Parathyroid adenoma (tissue), 2 donors: ENCODE data around the gene TCAF1.
A peak's percentile ranks its signal among the peaks of the same experiment; 100 is the strongest.

Experiments used
- H2AFZ ChIP-seq: fragments of 300-600 bp; sonication (generic); one replicate; pipeline ENCODE4 v1.7.0; 2017; ENCODE audit warnings: antibody characterized with exemption, mild to moderate bottlenecking
- H3K27ac ChIP-seq: fragments of 300-600 bp; sonication (generic); one replicate; pipeline ENCODE4 v1.7.0; 2017
- H3K27me3 ChIP-seq: fragments of 300-600 bp; sonication (generic); one replicate; pipeline ENCODE4 v1.7.0; 2017; ENCODE audit warnings: low read length; ENCODE audit not compliant: control insufficient read depth, insufficient read depth
- H3K36me3 ChIP-seq: fragments of 300-600 bp; sonication (generic); one replicate; pipeline ENCODE4 v1.7.0; 2017; ENCODE audit warnings: low read length; ENCODE audit not compliant: control insufficient read depth, insufficient read depth
- H3K4me1 ChIP-seq: fragments of 300-600 bp; sonication (generic); one replicate; pipeline ENCODE4 v1.7.0; 2017; ENCODE audit warnings: control low read depth
- H3K4me2 ChIP-seq: fragments of 300-600 bp; sonication (generic); one replicate; pipeline ENCODE4 v1.7.0; 2017; ENCODE audit warnings: low read length
- H3K4me3 ChIP-seq: fragments of 300-600 bp; sonication (generic); one replicate; pipeline ENCODE4 v1.7.0; 2017; ENCODE audit warnings: low read depth, low read length
- H3K79me2 ChIP-seq: fragments of 300-600 bp; sonication (generic); one replicate; pipeline ENCODE4 v1.7.0; 2017; ENCODE audit warnings: control low read depth
- H3K9ac ChIP-seq: fragments of 300-600 bp; sonication (generic); one replicate; pipeline ENCODE4 v1.7.0; 2017; ENCODE audit warnings: mild to moderate bottlenecking
- H3K9me3 ChIP-seq: fragments of 300-600 bp; sonication (generic); one replicate; pipeline ENCODE4 v1.7.0; 2017; ENCODE audit warnings: low read length; ENCODE audit not compliant: control insufficient read depth
- TF ChIP-seq, protein P1 (sequence below): fragments of 300-600 bp; sonication (generic); IDR thresholded peaks from one replicate; pipeline ENCODE4 v1.7.0; 2017; ENCODE audit warnings: antibody characterized with exemption, mild to moderate bottlenecking
- donor health status: primary hyperparathyroidism.

TCAF1 gene, protein sequence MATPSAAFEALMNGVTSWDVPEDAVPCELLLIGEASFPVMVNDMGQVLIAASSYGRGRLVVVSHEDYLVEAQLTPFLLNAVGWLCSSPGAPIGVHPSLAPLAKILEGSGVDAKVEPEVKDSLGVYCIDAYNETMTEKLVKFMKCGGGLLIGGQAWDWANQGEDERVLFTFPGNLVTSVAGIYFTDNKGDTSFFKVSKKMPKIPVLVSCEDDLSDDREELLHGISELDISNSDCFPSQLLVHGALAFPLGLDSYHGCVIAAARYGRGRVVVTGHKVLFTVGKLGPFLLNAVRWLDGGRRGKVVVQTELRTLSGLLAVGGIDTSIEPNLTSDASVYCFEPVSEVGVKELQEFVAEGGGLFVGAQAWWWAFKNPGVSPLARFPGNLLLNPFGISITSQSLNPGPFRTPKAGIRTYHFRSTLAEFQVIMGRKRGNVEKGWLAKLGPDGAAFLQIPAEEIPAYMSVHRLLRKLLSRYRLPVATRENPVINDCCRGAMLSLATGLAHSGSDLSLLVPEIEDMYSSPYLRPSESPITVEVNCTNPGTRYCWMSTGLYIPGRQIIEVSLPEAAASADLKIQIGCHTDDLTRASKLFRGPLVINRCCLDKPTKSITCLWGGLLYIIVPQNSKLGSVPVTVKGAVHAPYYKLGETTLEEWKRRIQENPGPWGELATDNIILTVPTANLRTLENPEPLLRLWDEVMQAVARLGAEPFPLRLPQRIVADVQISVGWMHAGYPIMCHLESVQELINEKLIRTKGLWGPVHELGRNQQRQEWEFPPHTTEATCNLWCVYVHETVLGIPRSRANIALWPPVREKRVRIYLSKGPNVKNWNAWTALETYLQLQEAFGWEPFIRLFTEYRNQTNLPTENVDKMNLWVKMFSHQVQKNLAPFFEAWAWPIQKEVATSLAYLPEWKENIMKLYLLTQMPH

DNA sequence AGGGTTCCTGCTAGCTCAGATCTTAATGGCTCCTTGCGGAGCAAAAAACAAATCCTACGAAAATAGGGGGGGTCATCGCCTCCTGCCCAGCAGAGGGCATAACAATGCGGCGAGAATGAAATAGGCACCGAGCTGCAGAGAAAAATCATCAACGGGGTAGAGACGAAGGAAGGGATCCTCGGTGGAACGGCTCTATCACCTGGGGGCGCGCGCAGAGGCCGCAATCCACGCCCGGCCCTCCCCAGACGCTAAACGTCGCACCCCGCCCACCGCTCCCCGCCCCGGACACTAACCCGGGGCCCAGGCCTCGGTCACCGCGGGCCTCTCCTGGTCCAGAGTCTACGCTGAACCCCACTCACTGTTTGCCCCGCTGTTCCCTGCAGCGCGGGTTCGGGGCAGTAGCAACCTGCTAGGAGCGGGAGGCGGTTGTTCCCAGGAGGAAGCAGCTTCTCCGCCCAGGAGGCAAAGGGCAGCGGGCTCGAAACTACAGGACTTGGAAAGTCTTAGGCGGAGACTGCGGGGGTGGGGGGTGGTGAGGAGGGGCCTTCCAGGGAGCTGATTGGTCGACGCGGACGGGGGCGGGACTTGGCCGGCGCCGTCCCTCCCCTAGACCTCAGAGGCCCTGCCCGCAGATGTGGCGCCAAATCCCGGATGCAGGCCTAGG lies at the start of gene TCAF1:
Gene TCAF1, minus strand, starts transcription at position 509 of the 664 bp plus-strand sequence. CDS start 25,568 bp downstream, outside the sequence.
- Histone ChIP-seq H2AFZ (peak within 1 kb of the TSS; percentile 99), H3K4me1 (no peaks in the 10 kb centered on the region)
- TF ChIP-seq, protein P1, sequence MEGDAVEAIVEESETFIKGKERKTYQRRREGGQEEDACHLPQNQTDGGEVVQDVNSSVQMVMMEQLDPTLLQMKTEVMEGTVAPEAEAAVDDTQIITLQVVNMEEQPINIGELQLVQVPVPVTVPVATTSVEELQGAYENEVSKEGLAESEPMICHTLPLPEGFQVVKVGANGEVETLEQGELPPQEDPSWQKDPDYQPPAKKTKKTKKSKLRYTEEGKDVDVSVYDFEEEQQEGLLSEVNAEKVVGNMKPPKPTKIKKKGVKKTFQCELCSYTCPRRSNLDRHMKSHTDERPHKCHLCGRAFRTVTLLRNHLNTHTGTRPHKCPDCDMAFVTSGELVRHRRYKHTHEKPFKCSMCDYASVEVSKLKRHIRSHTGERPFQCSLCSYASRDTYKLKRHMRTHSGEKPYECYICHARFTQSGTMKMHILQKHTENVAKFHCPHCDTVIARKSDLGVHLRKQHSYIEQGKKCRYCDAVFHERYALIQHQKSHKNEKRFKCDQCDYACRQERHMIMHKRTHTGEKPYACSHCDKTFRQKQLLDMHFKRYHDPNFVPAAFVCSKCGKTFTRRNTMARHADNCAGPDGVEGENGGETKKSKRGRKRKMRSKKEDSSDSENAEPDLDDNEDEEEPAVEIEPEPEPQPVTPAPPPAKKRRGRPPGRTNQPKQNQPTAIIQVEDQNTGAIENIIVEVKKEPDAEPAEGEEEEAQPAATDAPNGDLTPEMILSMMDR = peak; percentile 46

DNA sequence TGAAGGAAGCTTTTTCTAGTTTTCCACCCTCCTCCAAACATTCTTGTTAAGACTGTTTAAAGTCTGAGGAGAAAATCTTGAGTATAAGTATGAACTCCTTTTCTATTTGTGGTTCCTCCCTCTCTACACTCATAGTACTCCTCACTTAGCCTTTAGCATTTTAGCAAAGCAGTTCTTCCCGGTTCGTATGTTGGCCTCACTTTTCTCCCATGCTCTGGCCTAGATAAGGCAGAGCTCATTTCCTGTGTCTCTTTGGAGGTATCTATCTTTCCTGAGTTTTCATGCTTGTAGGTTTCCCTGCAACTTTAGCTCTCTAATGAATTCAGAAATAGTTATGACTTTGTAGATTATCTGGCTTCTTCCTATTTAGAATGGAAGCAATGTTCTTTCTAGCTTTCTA lies 46.8 kb upstream of the TCAF1 start:
- no peaks in the 10 kb centered on the region for H3K27me3 ChIP-seq
- no peaks in the 10 kb centered on the region for H3K36me3 ChIP-seq
- H3K79me2 ChIP-seq = no peaks in the 10 kb centered on the region
- H2AFZ ChIP-seq = no peak overlapping the region
- no peaks in the 10 kb centered on the region for H3K9me3 ChIP-seq
- H3K4me2 ChIP-seq = no peak overlapping the region
- H3K27ac ChIP-seq = no peak overlapping the region
- no peak overlapping the region for H3K4me3 ChIP-seq
- TF ChIP-seq, protein P1 = no peak
- no peaks in the 10 kb centered on the region for H3K4me1 ChIP-seq
- no peak overlapping the region for H3K9ac ChIP-seq

More for the DNA sequence above, at the start of gene TCAF1:
- no peaks in the 10 kb centered on the region for H3K9me3 ChIP-seq
- no peaks in the 10 kb centered on the region for H3K36me3 ChIP-seq
- peak within 1 kb of the TSS; percentile 81 for H3K9ac ChIP-seq
- peak within 1 kb of the TSS; percentile 81 for H3K4me3 ChIP-seq
- H3K27me3 ChIP-seq = no peaks in the 10 kb centered on the region
- peaks cover 15% of the 10 kb centered on the region for H3K79me2 ChIP-seq
- peak within 1 kb of the TSS; percentile 58 for H3K4me2 ChIP-seq
- H3K27ac ChIP-seq = peak within 1 kb of the TSS; percentile 97

DNA sequence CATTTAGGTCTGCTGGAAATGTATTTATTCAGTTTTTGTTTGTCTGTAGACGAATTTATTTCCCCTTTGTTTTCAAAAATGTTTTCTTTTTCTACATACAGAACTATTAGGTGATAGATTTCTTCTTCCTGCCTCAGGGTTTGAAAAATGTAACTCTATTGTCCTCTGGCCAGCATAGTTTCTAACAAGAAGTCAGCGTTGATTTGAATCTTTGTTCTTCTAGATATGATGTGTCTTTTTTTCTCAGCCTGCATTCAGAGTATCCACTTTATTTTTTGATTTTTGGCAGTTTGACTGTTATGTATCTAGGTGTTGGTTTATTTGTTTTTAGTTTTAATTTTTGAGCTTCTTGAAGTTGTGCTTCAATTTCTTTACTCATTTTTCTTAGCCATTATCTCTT lies 45.1 kb upstream of the TCAF1 start:
- TF ChIP-seq, protein P1 = no peak
- Histone ChIP-seq H3K79me2 (no peaks in the 10 kb centered on the region), H3K36me3 (no peaks in the 10 kb centered on the region), H3K9me3 (no peaks in the 10 kb centered on the region), H2AFZ (no peak overlapping the region), H3K4me1 (no peaks in the 10 kb centered on the region), H3K27me3 (no peaks in the 10 kb centered on the region), H3K4me3 (no peak overlapping the region), H3K27ac (no peak overlapping the region), H3K4me2 (no peak overlapping the region), H3K9ac (no peak overlapping the region)

DNA sequence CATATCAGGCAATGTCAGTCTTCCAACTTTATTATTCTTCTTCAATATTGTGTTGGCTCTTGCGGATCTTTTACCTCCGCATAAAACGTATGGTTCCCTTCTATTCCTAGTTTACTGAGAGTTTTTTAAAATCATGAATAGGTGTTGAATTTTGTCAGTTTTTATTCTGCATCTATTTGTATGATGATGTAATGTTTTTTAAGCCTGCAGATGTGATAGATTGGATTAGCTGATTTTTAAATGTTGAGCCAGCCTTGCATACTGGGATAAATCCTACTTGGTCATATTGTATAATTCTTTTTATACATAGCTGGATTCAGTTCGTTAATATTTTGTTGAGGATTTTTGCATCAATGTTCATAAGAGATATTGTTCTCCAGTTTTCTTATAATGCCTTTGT lies 43.4 kb upstream of the TCAF1 start:
- Histone ChIP-seq H3K27me3 (no peaks in the 10 kb centered on the region), H3K4me2 (no peak overlapping the region), H3K9me3 (no peaks in the 10 kb centered on the region), H3K4me3 (no peak overlapping the region), H3K79me2 (no peaks in the 10 kb centered on the region), H3K9ac (no peak overlapping the region), H3K4me1 (no peaks in the 10 kb centered on the region), H3K27ac (no peak overlapping the region), H3K36me3 (no peaks in the 10 kb centered on the region), H2AFZ (no peak overlapping the region)
- TF ChIP-seq, protein P1 = no peak
